ENCODE data around the gene ATP10D.

DNA sequence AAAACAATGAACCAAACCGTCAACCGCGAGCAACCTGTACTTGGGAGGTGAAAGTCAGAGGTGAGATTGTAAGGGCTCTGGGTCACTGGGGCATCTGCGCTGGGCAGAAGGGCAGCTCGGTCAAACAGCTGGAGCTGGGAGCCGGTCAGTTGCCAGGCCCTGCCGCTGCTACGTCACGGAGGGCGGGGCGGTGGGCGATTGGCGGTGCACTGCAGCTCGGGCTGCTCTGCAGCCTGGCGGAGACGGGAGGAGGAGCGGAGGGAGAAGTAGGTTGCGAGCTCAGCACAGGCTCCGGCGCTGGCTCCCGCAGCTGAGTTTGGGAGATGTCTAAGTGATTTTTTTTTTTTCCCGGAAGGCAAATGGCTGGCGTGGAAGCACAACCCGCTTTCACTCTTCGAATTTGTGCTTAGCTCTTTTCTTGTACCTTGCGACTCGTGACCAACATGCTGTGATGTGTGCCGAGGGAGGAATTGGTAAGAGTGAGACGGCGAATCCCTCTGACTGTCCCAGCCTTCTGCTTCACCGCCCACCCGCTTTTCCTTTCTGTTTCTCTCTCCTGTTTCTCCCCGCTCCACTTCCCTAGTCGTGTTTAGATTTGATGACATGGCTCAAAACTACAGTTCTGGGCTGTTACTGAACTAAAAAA is at the start of gene ATP10D:
- TF ChIP-seq, protein P1, sequence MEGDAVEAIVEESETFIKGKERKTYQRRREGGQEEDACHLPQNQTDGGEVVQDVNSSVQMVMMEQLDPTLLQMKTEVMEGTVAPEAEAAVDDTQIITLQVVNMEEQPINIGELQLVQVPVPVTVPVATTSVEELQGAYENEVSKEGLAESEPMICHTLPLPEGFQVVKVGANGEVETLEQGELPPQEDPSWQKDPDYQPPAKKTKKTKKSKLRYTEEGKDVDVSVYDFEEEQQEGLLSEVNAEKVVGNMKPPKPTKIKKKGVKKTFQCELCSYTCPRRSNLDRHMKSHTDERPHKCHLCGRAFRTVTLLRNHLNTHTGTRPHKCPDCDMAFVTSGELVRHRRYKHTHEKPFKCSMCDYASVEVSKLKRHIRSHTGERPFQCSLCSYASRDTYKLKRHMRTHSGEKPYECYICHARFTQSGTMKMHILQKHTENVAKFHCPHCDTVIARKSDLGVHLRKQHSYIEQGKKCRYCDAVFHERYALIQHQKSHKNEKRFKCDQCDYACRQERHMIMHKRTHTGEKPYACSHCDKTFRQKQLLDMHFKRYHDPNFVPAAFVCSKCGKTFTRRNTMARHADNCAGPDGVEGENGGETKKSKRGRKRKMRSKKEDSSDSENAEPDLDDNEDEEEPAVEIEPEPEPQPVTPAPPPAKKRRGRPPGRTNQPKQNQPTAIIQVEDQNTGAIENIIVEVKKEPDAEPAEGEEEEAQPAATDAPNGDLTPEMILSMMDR (IDR thresholded peaks at IDR 0.05): peak in 1 of 3 experiments; percentile 16
- TF ChIP-seq POLR2A (IDR thresholded peaks at IDR 0.05): peak; percentile 80

All from testis (tissue), 2 donors.